ENCODE measurements around the gene CACNA1A.
"Not testable (repeated sequence)": the region's sequence is repeated elsewhere in the genome, so short reads cannot be mapped to it uniquely, and the experiment has no call there.

Gene CACNA1A

GRCh38 chr19:13366529-13367143 lies 139.6 kb downstream of the CACNA1A start:
- DNase-seq (ENCODE audit: low read depth, low spot score): no peak

DNA sequence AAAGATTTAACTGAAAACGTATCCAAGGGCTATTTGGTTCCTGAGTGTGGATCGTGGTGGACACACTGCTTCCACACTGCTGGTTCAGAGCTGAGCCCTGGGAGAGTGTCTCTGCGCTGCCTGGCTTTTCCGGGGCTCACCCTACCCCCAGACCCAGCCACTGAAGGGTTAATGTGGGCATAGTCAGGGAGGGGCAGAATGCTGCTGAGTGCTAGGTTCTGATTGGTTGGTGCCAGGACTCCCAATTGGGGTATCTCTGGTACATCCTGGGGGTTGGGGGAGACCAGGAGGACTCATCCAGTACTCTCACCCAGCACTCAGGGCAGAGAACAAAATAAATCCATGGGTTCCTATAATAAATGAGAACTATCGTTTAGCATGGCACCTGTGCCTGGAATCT lies 142.3 kb downstream of the CACNA1A start:
- no peak for DNase-seq (ENCODE audit: low read depth, low spot score)

GRCh38 chr19:13363245-13363644 lies 143.0 kb downstream of the CACNA1A start:
- DNase-seq (ENCODE audit: low read depth, low spot score): no peak

DNA sequence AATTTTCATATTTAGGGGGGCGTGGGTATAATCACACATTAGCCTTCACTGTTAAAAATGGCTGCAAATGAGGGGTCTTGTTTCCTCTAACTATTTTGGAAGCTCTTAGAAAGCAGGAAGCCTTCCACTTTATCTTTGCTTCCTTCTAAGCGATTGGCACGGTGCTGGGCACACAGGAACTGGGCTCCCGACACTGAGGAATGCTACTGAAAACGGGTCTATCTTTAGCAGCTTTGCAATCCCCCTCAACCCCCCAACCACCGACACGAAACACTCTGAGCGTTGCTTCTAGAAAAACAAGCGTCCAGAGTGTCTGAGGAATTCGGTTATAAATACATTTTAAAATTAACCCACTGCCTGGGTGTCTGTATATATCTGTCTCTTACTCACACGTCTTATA lies 143.6 kb downstream of the CACNA1A start:
- DNase-seq (ENCODE audit: low read depth, low spot score): no peak

DNA sequence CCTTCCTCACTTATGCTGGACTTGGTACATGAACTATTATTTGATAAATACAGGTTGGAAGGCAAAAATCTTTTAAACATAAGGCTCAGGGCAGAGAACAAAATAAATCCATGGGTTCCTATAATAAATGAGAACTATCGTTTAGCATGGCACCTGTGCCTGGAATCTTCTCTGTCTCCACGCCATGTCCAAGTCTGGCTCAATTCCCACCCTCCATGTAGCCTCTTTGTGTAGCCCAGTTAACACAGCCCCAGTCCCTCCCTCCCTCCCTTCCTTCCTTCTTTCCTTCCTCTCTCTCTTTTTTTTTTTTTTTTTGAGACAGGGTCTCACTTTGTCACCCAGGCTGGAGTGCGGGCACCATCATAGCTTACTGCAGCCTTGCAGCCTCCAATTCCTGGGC lies 144.6 kb downstream of the CACNA1A start:
- DNase-seq (ENCODE audit: low read depth, low spot score): not testable (repeated sequence)

DNA sequence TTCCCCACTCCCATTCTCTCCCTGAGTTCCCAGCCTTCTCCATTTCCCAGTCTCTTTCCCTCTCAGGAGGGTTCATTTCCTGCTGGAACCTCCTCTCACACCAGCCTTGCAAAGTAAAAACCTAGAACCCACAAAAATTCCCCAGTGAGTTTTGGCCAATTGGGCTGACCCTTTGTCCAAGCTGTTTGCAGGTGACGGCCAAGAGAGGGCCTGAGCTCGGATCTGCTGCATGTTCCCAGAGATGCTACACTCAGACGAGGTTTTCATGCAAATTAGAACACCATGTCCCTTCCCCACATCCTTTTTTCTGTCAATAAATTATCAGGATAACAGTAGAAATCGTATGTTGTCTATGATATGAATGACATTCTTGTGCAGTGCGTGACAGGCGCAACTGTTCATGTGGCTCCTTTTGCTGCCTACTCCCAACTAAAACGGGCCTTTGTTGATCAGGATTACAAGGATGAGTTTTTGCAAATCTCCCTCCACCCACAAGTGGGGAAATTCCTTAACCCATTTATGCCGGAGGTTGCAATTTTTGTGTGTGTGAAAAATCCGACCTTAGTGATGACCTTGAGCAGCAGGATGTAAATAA lies 149.5 kb downstream of the CACNA1A start:
- DNase-seq (ENCODE audit: low read depth, low spot score): no peak

DNA sequence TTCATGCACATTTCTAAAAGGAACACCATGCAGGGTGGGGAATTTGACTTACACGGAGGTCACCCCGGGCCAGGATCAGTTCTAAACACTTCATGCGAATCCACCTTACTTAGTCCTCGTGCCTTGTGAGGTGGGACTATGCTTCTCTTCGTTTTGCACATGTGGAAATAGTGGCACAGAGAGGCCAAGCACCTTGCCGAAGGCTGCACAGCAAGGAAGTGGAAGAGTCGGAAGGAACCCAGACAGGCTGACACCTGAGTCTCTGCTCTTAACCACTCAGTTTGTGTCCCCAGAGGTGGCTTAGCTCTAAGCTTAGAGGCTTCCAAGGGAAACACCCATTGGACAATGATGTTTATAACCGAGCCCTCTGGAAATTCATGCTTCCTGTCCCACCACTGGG lies 150.1 kb downstream of the CACNA1A start:
- DNase-seq (ENCODE audit: low read depth, low spot score): no peak

DNA sequence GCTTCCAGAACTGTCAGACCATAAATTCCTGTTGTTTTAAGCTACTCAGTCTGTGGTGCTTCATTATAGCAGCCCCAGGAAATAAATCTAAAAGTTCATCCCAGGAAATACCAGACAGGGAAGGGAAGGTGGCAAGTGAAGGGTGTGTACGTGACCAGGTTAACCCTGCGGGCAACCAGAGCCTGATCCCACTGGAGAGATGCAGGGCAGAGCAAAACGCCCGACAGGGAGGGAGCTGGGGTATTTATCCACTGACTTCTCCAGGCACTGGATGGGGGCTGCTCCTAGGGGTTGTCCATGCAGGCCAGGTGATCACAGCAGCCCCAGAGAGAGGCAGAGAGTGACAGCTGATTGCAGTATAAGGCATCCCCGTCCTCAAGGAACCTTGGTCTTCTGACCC lies 150.9 kb downstream of the CACNA1A start:
- DNase-seq (ENCODE audit: low read depth, low spot score): no peak

DNA sequence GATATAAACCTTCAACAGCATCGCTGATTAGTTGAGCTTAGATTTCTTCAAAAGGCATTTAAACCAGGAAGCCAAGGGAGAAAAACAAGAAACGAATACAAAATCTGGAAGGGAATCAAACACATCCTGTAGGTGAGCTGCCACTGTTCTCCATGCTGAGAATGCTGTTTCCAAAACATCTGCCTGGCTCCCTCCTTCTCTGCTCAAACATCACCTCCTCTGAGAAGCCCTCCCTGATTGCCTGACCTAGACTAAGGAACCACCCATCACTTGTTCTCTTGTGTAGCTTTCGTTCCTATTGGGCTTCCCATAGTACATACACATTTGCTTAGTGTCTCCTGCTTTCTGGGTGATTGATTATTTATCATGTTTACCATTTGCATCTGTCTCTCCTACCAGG lies 152.7 kb downstream of the CACNA1A start:
- DNase-seq (ENCODE audit: low read depth, low spot score): no peak

DNA sequence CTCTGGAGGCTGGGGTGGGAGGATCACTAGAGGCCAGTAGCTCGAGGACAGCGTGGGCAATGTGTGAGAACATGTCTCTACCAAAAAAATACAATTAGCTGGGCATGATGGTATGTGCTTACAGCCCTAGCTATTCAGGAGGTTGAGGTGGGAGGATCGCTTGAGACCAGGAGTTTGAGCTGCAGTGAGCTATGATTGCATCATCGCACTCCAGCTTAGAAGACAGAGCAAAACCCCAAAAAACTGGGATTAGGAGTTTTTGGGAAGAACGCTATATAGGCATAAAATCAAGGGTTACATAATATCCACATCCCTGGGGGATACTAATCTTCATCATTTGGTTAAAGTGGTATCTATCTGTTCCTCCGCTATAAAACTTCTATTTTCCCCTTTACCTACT lies 155.5 kb downstream of the CACNA1A start:
- no peak for DNase-seq (ENCODE audit: low read depth, low spot score)

- DNase-seq (ENCODE audit: low read depth, low spot score): no peak
Measured at GRCh38 chr19:13350072-13350471, 156.2 kb downstream of the CACNA1A start.

- DNase-seq (ENCODE audit: low read depth, low spot score): no peak
Measured at GRCh38 chr19:13347367-13347766, 158.9 kb downstream of the CACNA1A start.

GRCh38 chr19:13343514-13343913 lies 162.8 kb downstream of the CACNA1A start:
- no peak for DNase-seq (ENCODE audit: low read depth, low spot score)

DNA sequence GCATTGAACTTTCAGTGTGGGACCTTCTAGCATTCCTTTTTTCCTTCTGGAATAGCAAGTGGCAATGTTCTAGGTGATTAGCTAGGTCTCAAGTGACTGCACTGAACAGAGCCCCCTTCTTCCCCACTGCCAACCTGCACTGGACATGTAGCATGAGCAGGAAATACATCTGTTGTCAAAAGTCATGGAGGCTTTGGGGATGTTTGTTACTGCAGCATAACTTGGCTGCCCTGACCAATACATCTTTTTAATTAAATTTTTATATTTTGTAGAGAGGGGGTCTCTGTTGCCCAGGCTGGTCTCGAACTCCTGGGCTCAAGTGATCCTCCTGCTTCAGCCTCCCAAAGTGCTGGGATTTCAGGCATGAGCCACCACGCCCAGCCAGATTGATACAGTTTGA lies 163.6 kb downstream of the CACNA1A start:
- no peak for DNase-seq (ENCODE audit: low read depth, low spot score)

DNA sequence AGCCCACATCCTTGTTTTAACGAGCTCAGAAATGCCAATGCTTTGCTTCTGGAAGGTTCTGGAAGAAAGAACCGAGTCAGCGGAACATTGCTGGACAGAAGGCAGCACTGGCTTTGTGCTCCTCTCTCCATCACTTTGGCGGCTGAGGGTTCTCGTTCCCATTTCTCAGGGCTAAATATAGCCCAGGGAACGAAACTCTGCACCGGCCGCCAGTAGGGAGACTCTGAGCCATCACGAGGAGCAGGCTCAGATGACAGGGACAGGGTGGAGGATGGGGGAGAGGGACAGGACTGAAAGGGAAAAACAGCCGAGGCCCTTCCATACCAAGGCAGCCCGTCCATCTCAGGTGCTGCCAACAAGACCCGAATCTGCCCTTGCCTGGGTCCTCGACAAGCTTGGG lies 166.4 kb downstream of the CACNA1A start:
- no peak for DNase-seq (ENCODE audit: low read depth, low spot score)

- no peak for DNase-seq (ENCODE audit: low read depth, low spot score)
Measured at GRCh38 chr19:13337181-13337580, 169.1 kb downstream of the CACNA1A start.

DNA sequence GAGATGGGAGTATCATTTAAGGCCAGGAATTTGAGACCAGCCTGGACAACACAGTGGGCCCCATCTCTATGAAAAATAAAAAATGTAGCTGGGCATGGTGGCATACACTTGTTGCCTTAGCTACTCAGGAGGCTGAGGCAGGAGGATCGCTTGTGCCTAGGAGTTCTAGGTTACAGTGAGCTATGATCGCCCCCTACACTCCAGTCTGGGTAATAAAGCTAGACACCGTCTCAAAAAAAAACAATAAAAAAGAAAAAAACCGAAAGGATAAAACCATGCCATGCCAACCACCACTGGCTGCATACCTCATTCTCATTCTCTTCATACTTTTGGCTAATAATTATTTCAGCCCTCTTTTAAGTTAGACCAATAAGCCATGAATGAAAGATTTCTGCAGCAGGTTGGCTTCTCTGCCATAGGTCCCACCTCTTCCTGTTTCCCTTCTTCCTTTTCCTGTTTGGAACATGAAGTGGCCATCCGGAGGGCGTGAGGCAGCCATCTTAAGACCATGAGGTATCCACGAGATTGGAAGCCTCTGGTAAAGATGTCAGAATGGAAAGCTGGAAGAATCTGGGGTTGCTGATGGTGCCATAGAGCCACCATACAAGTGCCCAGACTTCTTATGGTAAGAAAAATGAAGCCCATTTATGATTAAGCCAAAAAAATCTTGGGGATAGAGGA lies 171.3 kb downstream of the CACNA1A start:
- no peak for DNase-seq (ENCODE audit: low read depth, low spot score)

- DNase-seq (ENCODE audit: low read depth, low spot score): no peak
Measured at GRCh38 chr19:13330285-13330684, 176.0 kb downstream of the CACNA1A start.

DNA sequence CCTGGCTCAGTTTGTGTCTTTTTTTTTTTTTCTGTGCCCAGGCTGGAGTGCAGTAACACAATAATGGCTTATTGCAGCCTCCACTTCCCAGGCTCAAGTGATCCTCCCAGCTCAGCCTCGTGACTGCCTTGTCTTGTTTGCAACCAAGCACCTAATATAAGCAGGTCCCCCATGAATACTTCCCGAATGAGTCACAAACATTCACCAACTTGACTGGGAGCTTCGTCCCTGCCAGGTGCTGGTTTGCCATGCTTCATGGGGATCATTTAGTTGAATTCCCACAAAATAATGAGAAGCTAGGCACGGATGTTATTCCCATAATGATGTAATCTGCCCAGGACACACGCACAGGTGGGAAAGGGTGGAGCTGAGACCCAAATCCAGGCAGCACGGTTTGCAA lies 176.5 kb downstream of the CACNA1A start:
- DNase-seq (ENCODE audit: low read depth, low spot score): no peak

DNA sequence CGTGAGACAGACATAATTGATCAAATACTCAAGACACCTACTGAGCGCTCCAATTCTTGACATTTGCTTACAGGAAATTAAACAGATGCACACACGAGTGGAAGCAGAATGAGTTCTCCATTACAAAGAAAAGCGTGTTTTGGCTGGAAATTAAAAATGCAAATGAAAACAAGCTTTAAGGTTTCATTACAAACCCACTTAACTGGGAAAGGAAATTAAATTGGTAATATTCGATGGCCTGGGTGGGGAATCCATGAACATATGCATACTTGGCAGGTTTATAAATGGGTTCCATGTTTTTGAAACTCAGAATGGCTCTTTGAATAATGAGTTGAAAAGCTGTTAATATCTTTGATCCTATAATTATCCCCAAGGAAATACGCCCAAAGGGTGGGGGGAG lies 178.0 kb downstream of the CACNA1A start:
- no peak for DNase-seq (ENCODE audit: low read depth, low spot score)

- no peak for DNase-seq (ENCODE audit: low read depth, low spot score)
Measured at GRCh38 chr19:13319526-13319925, 186.8 kb downstream of the CACNA1A start.

DNA sequence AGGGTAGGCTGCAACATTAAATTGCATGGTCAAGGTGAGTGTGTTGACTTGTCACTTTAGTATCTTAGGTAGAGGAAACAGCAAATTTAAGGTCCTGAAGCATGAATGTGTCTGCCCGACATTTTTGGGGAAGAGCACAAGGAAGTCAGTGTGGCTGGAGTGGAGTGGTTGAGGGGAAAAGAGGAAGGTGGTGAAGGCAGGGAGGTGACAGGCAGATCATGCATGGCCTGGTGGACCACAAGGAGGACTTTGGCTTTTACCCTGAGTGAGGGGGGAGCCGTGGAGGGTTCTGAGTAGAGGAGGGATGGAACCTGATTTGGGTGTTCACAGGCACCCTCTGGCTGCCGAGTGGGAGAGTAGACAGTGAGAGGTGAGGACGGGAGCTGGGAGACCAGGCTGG lies 188.1 kb downstream of the CACNA1A start:
- no peak for DNase-seq (ENCODE audit: low read depth, low spot score)

DNA sequence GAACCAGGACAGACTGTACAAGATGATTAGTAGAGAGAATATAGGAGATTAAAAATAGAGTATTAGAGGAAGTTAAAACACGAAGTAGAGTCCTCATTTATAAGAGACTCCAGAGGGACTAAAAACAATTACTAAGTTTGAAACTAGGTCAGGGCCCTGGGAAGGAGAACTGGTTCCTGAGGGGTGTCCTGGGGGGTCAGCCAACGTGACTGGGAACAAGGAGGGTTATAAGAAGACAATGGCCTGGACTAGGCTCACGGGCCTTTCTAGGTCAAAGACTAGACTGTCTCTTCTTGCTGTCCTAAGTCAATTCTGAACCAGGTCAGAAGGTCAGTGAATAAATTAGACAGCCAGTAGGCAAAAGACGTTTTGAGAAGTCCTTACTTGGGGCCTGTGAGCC lies 190.8 kb downstream of the CACNA1A start:
- no peak for DNase-seq (ENCODE audit: low read depth, low spot score)

Data from activated naive CD8-positive, alpha-beta T cell treated with anti-CD3 and anti-CD28 coated beads, Interleukin-2, amount 50 U/mL, for 16 hours (primary cell).